Thyroid gland (tissue), 4 donors: Measurements from ENCODE around the gene JUP.

Experiments
- POLR2A ChIP-seq, 2 donors: fragments of 450-650 bp; IDR thresholded peaks; one replicate each; pipeline ENCODE4 v1.6.1; 2017; ENCODE audit warnings: antibody characterized with exemption in 2 of 2, mild to moderate bottlenecking in 2 of 2, moderate library complexity in 1 of 2
- TF ChIP-seq, protein P1 (sequence below), 6 experiments: fragments of 200-600 bp in 3 of 6; fragments of 450-650 bp in 3 of 6; sonication (generic) in 3 of 6; IDR thresholded peaks; one replicate each; pipeline ENCODE4 v1.5.1; 2016 to 2019; ENCODE audit warnings: antibody characterized with exemption in 6 of 6, mild to moderate bottlenecking in 2 of 6, inconsistent platforms in 1 of 6, moderate library complexity in 1 of 6

DNA sequence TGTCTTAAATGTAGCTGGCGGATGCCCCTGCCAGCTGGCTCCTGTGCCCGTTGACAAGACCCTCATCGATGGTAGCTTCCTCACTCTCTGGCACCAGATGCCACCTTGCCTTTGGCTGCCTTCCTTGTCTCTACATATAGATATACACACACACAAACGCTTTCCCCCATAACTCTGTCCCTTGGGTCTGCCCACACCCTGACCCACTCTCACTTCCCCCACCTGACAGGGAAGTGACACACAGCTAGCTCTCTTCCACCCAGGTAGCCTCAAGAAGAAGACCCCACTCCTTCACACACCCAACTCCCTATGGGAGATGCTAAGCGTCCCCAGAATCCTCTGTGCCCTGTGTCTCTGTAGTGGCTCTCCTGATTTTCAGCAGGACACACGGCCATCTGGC, 25.6 kb downstream of the JUP start:
- TF ChIP-seq POLR2A (IDR thresholded peaks at IDR 0.05) = no peak
- TF ChIP-seq, protein P1, sequence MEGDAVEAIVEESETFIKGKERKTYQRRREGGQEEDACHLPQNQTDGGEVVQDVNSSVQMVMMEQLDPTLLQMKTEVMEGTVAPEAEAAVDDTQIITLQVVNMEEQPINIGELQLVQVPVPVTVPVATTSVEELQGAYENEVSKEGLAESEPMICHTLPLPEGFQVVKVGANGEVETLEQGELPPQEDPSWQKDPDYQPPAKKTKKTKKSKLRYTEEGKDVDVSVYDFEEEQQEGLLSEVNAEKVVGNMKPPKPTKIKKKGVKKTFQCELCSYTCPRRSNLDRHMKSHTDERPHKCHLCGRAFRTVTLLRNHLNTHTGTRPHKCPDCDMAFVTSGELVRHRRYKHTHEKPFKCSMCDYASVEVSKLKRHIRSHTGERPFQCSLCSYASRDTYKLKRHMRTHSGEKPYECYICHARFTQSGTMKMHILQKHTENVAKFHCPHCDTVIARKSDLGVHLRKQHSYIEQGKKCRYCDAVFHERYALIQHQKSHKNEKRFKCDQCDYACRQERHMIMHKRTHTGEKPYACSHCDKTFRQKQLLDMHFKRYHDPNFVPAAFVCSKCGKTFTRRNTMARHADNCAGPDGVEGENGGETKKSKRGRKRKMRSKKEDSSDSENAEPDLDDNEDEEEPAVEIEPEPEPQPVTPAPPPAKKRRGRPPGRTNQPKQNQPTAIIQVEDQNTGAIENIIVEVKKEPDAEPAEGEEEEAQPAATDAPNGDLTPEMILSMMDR (IDR thresholded peaks at IDR 0.05) = no peak
